ENCODE results near the gene SDK1. TPM values are rescaled to one million over a fixed set of nuclear protein-coding genes. Genes with fewer than 3 reads are reported as not detected.

SDK1 gene
- total RNA-seq, 4 donors from 2014 or later, result 1.2 to 1.8 (median 1.5) TPM

GRCh38 chr7:3641582-3641981 is 340.5 kb downstream of the SDK1 start:
- TF ChIP-seq, protein P1, sequence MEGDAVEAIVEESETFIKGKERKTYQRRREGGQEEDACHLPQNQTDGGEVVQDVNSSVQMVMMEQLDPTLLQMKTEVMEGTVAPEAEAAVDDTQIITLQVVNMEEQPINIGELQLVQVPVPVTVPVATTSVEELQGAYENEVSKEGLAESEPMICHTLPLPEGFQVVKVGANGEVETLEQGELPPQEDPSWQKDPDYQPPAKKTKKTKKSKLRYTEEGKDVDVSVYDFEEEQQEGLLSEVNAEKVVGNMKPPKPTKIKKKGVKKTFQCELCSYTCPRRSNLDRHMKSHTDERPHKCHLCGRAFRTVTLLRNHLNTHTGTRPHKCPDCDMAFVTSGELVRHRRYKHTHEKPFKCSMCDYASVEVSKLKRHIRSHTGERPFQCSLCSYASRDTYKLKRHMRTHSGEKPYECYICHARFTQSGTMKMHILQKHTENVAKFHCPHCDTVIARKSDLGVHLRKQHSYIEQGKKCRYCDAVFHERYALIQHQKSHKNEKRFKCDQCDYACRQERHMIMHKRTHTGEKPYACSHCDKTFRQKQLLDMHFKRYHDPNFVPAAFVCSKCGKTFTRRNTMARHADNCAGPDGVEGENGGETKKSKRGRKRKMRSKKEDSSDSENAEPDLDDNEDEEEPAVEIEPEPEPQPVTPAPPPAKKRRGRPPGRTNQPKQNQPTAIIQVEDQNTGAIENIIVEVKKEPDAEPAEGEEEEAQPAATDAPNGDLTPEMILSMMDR (IDR thresholded peaks at IDR 0.05 in 4 of 5, conservative IDR thresholded peaks at IDR 0.05 in 1 of 5), result no peak
- no peak for TF ChIP-seq POLR2A (IDR thresholded peaks at IDR 0.05)
- no peak for ATAC-seq

DNA sequence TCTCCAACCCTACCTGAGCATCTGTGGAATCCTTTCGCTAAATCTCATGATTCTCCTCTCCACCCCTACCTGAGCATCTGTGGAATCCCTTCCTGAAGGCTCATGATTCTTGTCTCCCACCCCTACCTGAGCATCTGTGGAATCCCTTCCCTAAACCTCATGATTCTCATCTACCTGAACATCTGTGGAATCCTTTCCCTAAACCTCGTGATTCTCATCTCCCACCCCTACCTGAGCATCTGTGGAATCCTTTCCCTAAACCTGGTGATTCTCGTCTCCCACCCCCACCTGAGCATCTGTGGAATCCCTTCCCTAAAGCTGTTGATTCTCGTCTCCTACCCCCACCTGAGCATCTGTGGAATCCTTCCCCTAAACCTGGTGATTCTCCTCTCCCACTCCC is 342.0 kb downstream of the SDK1 start:
- Histone ChIP-seq H3K36me3 (no peaks in the 10 kb centered on the region), H3K27me3 (no peaks in the 10 kb centered on the region), H3K27ac (no peak overlapping the region), H3K4me3 (no peak overlapping the region), H3K9me3 (no peaks in the 10 kb centered on the region), H3K4me1 (no peaks in the 10 kb centered on the region)
- ATAC-seq, result no peak
- TF ChIP-seq, protein P1 (IDR thresholded peaks at IDR 0.05 in 4 of 5, conservative IDR thresholded peaks at IDR 0.05 in 1 of 5), result no peak
- TF ChIP-seq POLR2A (IDR thresholded peaks at IDR 0.05), result no peak
- in situ Hi-C loops (cut with MboI; ENCODE audit: low sequenced_read_pairs in 4 of 4) (no loop called here), intact Hi-C loops (cut with DNase I; ENCODE audit: low total_unique reads) (no loop called here)
- no peak for DNase-seq

More at GRCh38 chr7:3641582-3641981, 340.5 kb downstream of the SDK1 start:
- H3K9me3 ChIP-seq, result no peaks in the 10 kb centered on the region
- no peak overlapping the region for H3K27ac ChIP-seq
- H3K27me3 ChIP-seq, result no peaks in the 10 kb centered on the region
- H3K4me3 ChIP-seq, result no peak overlapping the region
- intact Hi-C loops (cut with DNase I; ENCODE audit: low total_unique reads) (no loop called here), in situ Hi-C loops (cut with MboI; ENCODE audit: low sequenced_read_pairs in 4 of 4) (no loop called here)
- H3K4me1 ChIP-seq, result no peaks in the 10 kb centered on the region
- DNase-seq, result no peak
- no peaks in the 10 kb centered on the region for H3K36me3 ChIP-seq

- TF ChIP-seq, protein P1 (IDR thresholded peaks at IDR 0.05 in 4 of 5, conservative IDR thresholded peaks at IDR 0.05 in 1 of 5), result no peak
- TF ChIP-seq POLR2A (IDR thresholded peaks at IDR 0.05), result no peak
- intact Hi-C loops (cut with DNase I; ENCODE audit: low total_unique reads) (loop anchor here (5.0 kb wide), 1 partner anchor 1499 kb away; no protein-coding TSS in a partner anchor), in situ Hi-C loops (cut with MboI; ENCODE audit: low sequenced_read_pairs in 4 of 4) (no loop called here)
- ATAC-seq (no peak), DNase-seq (no peak)
- Histone ChIP-seq H3K9me3 (no peaks in the 10 kb centered on the region), H3K36me3 (no peaks in the 10 kb centered on the region), H3K4me3 (no peak overlapping the region), H3K4me1 (no peaks in the 10 kb centered on the region), H3K27ac (no peak overlapping the region), H3K27me3 (no peaks in the 10 kb centered on the region)
Measured at GRCh38 chr7:3648276-3648675, 347.2 kb downstream of the SDK1 start.

DNA sequence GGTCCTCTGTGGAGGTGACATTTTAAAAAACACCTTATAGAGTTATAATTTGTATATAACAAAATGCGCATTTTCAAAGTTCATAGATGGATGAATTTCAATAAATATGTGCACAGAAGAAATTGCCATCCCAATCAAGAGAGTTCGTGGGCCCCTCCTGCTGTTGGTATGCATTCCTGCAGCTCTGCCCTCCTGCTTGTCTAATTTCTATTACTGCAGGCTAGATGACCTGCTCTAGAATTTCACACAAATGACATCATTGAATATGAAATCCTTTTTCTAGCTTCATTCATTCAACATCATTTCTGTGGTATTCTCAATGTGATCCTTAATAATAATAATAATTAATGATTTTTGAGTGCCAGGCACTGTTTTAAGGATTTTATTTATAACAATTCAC is 348.2 kb downstream of the SDK1 start:
- DNase-seq (no peak), ATAC-seq (no peak)
- H3K27me3 ChIP-seq, result no peaks in the 10 kb centered on the region
- H3K9me3 ChIP-seq, result no peaks in the 10 kb centered on the region
- intact Hi-C loops (cut with DNase I; ENCODE audit: low total_unique reads) (loop anchor here (5.0 kb wide), 1 partner anchor 1498 kb away; no protein-coding TSS in a partner anchor), in situ Hi-C loops (cut with MboI; ENCODE audit: low sequenced_read_pairs in 4 of 4) (no loop called here)
- H3K4me3 ChIP-seq, result no peak overlapping the region
- TF ChIP-seq, protein P1 (IDR thresholded peaks at IDR 0.05 in 4 of 5, conservative IDR thresholded peaks at IDR 0.05 in 1 of 5), result no peak
- TF ChIP-seq POLR2A (IDR thresholded peaks at IDR 0.05), result no peak
- H3K27ac ChIP-seq, result no peak overlapping the region
- no peaks in the 10 kb centered on the region for H3K4me1 ChIP-seq
- H3K36me3 ChIP-seq, result no peaks in the 10 kb centered on the region
